ENCODE results near the gene ONECUT3.
"Not testable (repeated sequence)": the region's sequence is repeated elsewhere in the genome, so short reads cannot be mapped to it uniquely, and the experiment has no call there.

Gene ONECUT3

GRCh38 chr19:1752757-1753728 is at the start of gene ONECUT3:
Gene ONECUT3, plus strand, starts transcription at chr19:1753506. Its CDS starts 157 bp downstream, at chr19:1753663.
- no peak for DNase-seq (ENCODE audit: low spot score)

- no peak for DNase-seq (ENCODE audit: low spot score)
Observed at GRCh38 chr19:1704339-1704738, 49.0 kb upstream of the ONECUT3 start.

- DNase-seq (ENCODE audit: low spot score): no peak
Observed at GRCh38 chr19:1705367-1705766, 47.9 kb upstream of the ONECUT3 start.

DNA sequence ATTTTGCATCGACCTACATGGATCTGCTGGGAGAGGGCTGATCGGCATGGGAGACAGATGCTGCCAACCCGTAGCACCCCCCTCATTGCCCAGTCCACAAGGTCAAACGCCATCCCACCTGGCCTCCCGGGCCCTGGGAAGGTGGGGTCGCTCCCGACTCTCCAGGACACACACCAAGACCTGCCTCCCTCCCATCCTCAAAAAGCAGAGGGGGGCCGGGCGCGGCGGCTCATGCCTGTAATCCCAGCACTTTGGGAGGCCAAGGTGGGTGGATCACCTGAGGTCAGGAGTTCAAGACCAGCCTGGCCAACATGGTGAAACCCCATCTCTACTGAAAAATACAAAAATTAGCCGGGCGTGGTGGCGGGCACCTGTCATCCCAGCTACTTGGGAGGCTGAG is 46.7 kb upstream of the ONECUT3 start:
- not testable (repeated sequence) for DNase-seq (ENCODE audit: low spot score)

GRCh38 chr19:1707240-1707639 is 46.1 kb upstream of the ONECUT3 start:
- DNase-seq (ENCODE audit: low spot score): no peak

DNA sequence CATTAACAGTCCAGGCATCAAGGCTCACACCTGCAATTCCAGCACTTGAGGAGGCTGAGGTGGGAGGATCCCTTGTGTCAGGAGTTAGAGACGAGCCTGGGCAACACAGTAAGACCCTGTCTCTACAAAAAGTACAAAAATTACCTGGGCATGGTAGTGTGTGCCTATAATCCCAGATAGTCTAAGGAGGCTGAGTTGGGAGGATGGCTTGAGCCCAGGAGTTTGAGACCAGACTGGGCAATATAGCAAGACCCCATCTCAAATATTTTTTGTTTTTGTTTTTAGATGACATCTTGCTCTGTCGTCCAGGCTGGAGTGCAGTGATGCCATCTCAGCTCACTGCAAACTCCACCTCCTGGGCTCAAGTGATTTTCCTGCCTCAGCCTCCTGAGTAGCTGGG is 40.1 kb upstream of the ONECUT3 start:
- no peak for DNase-seq (ENCODE audit: low spot score)

DNA sequence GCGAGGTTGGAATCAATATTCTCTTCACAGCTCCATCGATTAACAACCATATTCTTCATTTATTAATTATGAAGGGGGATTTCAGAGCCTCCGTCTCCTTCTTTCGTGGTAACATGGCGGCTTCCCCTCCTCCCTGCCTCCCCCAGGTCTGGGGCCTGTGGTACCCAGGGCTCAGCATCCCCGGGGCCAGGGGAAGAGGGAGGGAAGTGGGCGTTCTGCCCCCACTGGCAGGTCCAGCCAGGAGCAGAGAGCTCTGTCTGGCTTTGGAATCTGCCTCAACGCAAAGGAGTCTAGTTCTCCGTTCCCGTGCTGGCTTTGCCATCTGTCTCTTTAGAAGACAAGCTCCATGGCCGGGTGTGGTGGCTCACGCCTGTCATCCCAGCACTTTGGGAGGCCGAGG is 37.8 kb upstream of the ONECUT3 start:
- no peak for DNase-seq (ENCODE audit: low spot score)

GRCh38 chr19:1717200-1717969 is 35.9 kb upstream of the ONECUT3 start:
- DNase-seq (ENCODE audit: low spot score): no peak

GRCh38 chr19:1717970-1718264 is 35.4 kb upstream of the ONECUT3 start:
- no peak for DNase-seq (ENCODE audit: low spot score)

DNA sequence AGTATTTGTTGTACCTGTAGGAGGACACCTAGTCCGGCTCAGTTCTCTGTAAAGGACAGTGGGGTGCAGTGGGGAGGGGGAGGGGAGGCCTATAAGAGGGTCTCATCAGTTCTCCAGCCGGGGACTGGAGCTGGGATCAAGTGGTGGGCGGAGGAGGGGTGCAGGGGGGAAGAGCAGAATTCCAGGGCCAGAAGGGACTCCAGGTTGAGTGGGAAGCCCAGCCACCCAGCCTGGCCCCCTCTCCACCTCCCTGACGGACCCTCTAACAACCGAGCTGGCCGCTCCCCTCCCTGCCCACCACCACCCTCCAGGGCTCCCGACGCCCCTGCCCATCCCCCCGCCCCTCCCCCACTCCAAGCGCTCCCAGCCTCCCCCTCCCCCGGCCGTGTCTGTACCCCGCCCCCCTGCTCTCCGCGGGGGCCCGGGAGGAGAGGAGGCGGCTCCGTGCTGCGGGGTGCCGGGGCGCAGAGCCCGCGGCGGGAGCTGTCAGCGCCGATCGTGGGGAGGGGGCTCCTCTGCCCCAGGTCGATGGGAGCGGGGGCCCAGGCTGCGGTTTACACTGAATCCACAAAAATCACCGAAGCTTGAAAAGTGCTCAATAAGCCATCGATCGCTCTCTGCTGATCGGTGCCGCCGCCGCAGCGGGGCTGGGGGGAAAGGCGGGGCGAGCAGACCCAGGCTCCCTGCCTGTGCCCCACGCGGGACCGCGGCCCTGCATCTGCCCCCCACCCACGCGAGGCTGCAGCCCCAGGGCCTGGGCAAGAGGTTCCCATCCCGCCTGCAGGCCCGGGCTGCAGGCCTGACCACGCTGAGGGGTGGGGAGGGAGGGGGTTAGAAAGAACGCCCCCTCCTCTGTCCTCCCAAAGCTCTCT is 34.6 kb upstream of the ONECUT3 start:
- DNase-seq (ENCODE audit: low spot score): no peak

GRCh38 chr19:1719519-1719918 is 33.8 kb upstream of the ONECUT3 start:
- no peak for DNase-seq (ENCODE audit: low spot score)

DNA sequence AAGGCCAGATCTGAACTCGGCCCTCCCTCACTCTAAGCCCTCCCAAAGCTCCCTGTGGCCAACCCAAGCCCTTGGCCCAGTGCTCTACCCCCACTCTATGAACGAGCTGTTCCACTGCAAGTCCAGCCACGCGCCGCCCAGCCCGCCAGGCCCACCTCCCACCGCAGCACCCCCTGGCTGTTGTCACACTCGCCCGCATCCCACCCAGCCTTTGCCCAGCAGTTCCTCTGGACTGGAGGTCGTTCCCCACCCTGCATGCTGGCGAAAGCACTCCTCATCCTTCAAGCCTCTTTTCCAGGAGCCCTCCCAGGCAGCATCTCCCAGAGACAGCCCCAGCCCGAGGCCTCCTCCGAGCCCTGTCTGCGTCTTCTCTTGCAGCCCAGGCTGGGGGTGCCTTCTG is 33.1 kb upstream of the ONECUT3 start:
- DNase-seq (ENCODE audit: low spot score): no peak

GRCh38 chr19:1725100-1726064 is 27.9 kb upstream of the ONECUT3 start:
- peak; percentile 20 for DNase-seq (ENCODE audit: low spot score)

GRCh38 chr19:1728816-1729567 is 24.3 kb upstream of the ONECUT3 start:
- DNase-seq (ENCODE audit: low spot score): no peak

- no peak for DNase-seq (ENCODE audit: low spot score)
Observed at GRCh38 chr19:1729568-1729925, 23.8 kb upstream of the ONECUT3 start.

DNA sequence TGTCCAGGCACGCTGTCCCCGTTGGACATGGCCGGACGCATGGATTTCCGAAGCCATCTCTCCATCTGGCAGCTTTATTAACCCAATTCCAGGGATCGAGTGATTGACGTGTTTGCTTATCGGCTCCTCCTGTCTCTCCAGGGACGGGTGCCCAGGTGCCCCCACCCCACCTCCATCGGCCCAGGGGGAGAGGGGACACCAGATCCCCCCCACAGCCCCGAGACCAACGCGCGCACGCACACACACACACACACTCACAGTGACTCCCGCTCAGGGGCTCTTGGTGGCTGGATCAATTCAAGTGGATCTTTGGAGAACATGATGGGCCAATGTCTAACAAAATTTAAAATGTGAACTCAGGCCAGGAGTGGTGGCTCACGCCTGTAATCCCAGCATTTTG is 23.1 kb upstream of the ONECUT3 start:
- no peak for DNase-seq (ENCODE audit: low spot score)

GRCh38 chr19:1734321-1734966 is 18.9 kb upstream of the ONECUT3 start:
- DNase-seq (ENCODE audit: low spot score): no peak

GRCh38 chr19:1736280-1736679 is 17.0 kb upstream of the ONECUT3 start:
- DNase-seq (ENCODE audit: low spot score): no peak

- no peak for DNase-seq (ENCODE audit: low spot score)
Observed at GRCh38 chr19:1736927-1737326, 16.4 kb upstream of the ONECUT3 start.

Data from CD4-positive, alpha-beta T cell treated with Interleukin-6 at 100 ng/mL for 8 hours (primary cell).